A549 (cell line): ENCODE data around the gene TMEM132D. TPM values are rescaled to one million over a fixed set of nuclear protein-coding genes. Genes with fewer than 3 reads are reported as not detected.

ENCODE experiments used
- ATAC-seq, 2 experiments: fragments of 200-7000 bp in 1 of 2; fragments of >200 bp in 1 of 2; cut with Nextera tagmentation in 1 of 2; cut with Tn5 transposase in 1 of 2; 3 replicates each; pipeline versions ENCODE4 v1.8.0 to v1.9.1; 2018 to 2020; ENCODE audit warnings: mild to moderate bottlenecking in 1 of 2, moderate library complexity in 1 of 2
- CTCF ChIA-PET: fragments of 300-600 bp; sonication (Branson Sonifier 250); formaldehyde crosslinking; extraction: SDS; loops from one replicate; lab custom pipeline; 2021; ENCODE audit warnings: antibody characterized with exemption, inconsistent platforms; lab: Yijun Ruan, JAX
- POLR2A ChIA-PET: fragments of 350-600 bp; formaldehyde crosslinking; extraction: SDS; loops from one replicate; lab custom pipeline; 2021; ENCODE audit warnings: antibody characterized with exemption, inconsistent platforms; lab: Yijun Ruan, JAX
- DNase-seq, 2 experiments: peaks; one replicate each; pipeline versions ENCODE4 v3.0.0 to v3.0.0-alpha.2; 2011 to 2016; ENCODE audit warnings: low read depth in 1 of 2, low spot score in 1 of 2
- FAIRE-seq: peaks from 2 replicates; lab custom pipeline; 2011; peaks lifted over from hg19 to GRCh38; lab: Jason Lieb, UNC
- H3K27ac ChIP-seq, 2 experiments: fragments of >200 bp; sonication (Bioruptor Twin); formaldehyde crosslinking; 3 replicates each; pipeline ENCODE4 v1.5.1; 2016 to 2017
- H3K4me1 ChIP-seq: fragments of >200 bp; sonication (Bioruptor Twin); formaldehyde crosslinking; 3 replicates; pipeline ENCODE4 v1.6.1; 2016
- H3K4me2 ChIP-seq: fragments of >200 bp; sonication (Bioruptor Twin); formaldehyde crosslinking; 3 replicates; pipeline ENCODE4 v1.6.1; 2016
- H3K4me3 ChIP-seq: fragments of >200 bp; sonication (Bioruptor Twin); formaldehyde crosslinking; 3 replicates; pipeline ENCODE4 v1.5.1; 2016
- H3K9me3 ChIP-seq: fragments of >200 bp; sonication (Bioruptor Twin); formaldehyde crosslinking; 3 replicates; pipeline ENCODE4 v1.6.1; 2016
- CBX2 ChIP-seq: fragments of 200-600 bp; sonication (generic); IDR thresholded peaks from 2 replicates; pipeline ENCODE4 v1.6.1; 2016; ENCODE audit warnings: low read depth, mild to moderate bottlenecking, borderline replicate concordance
- EHMT2 ChIP-seq: fragments of 200-600 bp; sonication (generic); IDR thresholded peaks from 2 replicates; pipeline ENCODE4 v1.6.1; 2016; ENCODE audit warnings: antibody characterized with exemption, low read depth, mild to moderate bottlenecking, moderate library complexity
- EP300 ChIP-seq, 2 experiments: fragments of >200 bp; sonication (Bioruptor Twin); formaldehyde crosslinking; IDR thresholded peaks; 2 replicates in 1 of 2; 3 replicates in 1 of 2; pipeline ENCODE4 v1.6.1; 2016 to 2017
- ESRRA ChIP-seq: fragments of 150-350 bp; IDR thresholded peaks from 2 replicates; pipeline ENCODE4 v1.6.1; 2014; ENCODE audit warnings: mild to moderate bottlenecking, low read length, borderline replicate concordance
- FOSL2 ChIP-seq, 2 experiments: fragments of 450-650 bp in 1 of 2; fragments of >200 bp in 1 of 2; sonication (Bioruptor Twin) in 1 of 2; formaldehyde crosslinking; IDR thresholded peaks; 2 replicates each; pipeline versions ENCODE4 v1.5.0 to v1.6.1; 2016 to 2020; ENCODE audit warnings: mild to moderate bottlenecking in 1 of 2, moderate library complexity in 1 of 2
- FOXS1 ChIP-seq: fragments of 250-450 bp; sonication (Bioruptor Pico); IDR thresholded peaks from 2 replicates; pipeline ENCODE4 v1.5.0; 2020; ENCODE audit warnings: mild to moderate bottlenecking, moderate library complexity
- GATA3 ChIP-seq: IDR thresholded peaks from 2 replicates; pipeline ENCODE4 v1.6.1; 2012; ENCODE audit warnings: borderline replicate concordance
- HOXA7 ChIP-seq: fragments of 250-450 bp; sonication (Bioruptor Pico); IDR thresholded peaks from 2 replicates; pipeline ENCODE4 v1.5.0; 2020; ENCODE audit warnings: mild to moderate bottlenecking, moderate library complexity
- HOXB5 ChIP-seq: fragments of 250-450 bp; sonication (Bioruptor Pico); IDR thresholded peaks from 2 replicates; pipeline ENCODE4 v1.5.0; 2020; ENCODE audit warnings: mild to moderate bottlenecking, moderate library complexity
- MYC ChIP-seq: IDR thresholded peaks from 2 replicates; pipeline ENCODE4 v1.6.1; 2012; ENCODE audit warnings: mild to moderate bottlenecking, inconsistent platforms, low read length, improper control_type of control experiment, borderline replicate concordance
- RAD21 ChIP-seq, 2 experiments: fragments of >200 bp in 1 of 2; sonication (Bioruptor Twin) in 1 of 2; formaldehyde crosslinking in 1 of 2; IDR thresholded peaks in 1 of 2; conservative IDR thresholded peaks in 1 of 2; 2 replicates in 1 of 2; 3 replicates in 1 of 2; pipeline ENCODE4 v1.6.1; 2012 to 2018; ENCODE audit warnings: inconsistent platforms in 1 of 2
- TP53 ChIP-seq: fragments of 250-450 bp; sonication (Bioruptor Pico); IDR thresholded peaks from 2 replicates; pipeline ENCODE4 v1.5.0; 2021; ENCODE audit warnings: mild to moderate bottlenecking, moderate library complexity
- ZNF302 ChIP-seq: fragments of 250-450 bp; sonication (Bioruptor Pico); IDR thresholded peaks from 2 replicates; pipeline ENCODE4 v1.9.0; 2021; ENCODE audit warnings: inconsistent platforms, mild to moderate bottlenecking, moderate library complexity
- ZSCAN20 ChIP-seq: fragments of 250-450 bp; sonication (Bioruptor Pico); IDR thresholded peaks from 2 replicates; pipeline ENCODE4 v1.8.0; 2022; ENCODE audit warnings: mild to moderate bottlenecking, moderate library complexity
- WGBS: methylation state at CpG from one replicate; pipeline ENCODE4 v1.1.6; 2017; ENCODE audit errors: missing lambda C conversion rate; 5-methylcytosine and 5-hydroxymethylcytosine counted together
- polyA plus RNA-seq, 4 experiments: library from polyadenylated mRNA; depleted of rRNA in 3 of 4; stranded (reverse); fragments of >200 nt; fragmentation: RNase III in 1 of 4; extraction: RNeasy Plus Mini Kit Qiagen cat#74134 plus additional on column Dnase treatment in 1 of 4; gene quantifications; 2 replicates in 3 of 4; 3 replicates in 1 of 4; pipeline ENCODE4 v1.2.3, GENCODE V29; 2011 to 2017
- TF ChIP-seq, protein P1 (sequence below): fragments of 200-600 bp; sonication (generic); IDR thresholded peaks from 2 replicates; pipeline ENCODE4 v1.6.1; 2016; ENCODE audit warnings: antibody characterized with exemption, mild to moderate bottlenecking, moderate library complexity
- TF ChIP-seq, protein P2 (sequence below): IDR thresholded peaks from 2 replicates; pipeline ENCODE4 v1.6.1; 2012; ENCODE audit warnings: low read depth, borderline replicate concordance
- TF ChIP-seq, protein P3 (sequence below): fragments of 250-450 bp; sonication (Bioruptor Pico); IDR thresholded peaks from 2 replicates; pipeline ENCODE4 v1.5.0; 2020; ENCODE audit warnings: low read depth, mild to moderate bottlenecking, moderate library complexity
- TF ChIP-seq, protein P4 (sequence below): fragments of >200 bp; sonication (Bioruptor Twin); formaldehyde crosslinking; IDR thresholded peaks from 2 replicates; pipeline ENCODE4 v1.6.1; 2016
- TF ChIP-seq, protein P5 (sequence below): IDR thresholded peaks from 2 replicates; pipeline ENCODE4 v1.6.1; 2012

Gene TMEM132D
- polyA plus RNA-seq, 2 of the 4 experiments (the other 2 are of a cell fraction), result not detected

DNA sequence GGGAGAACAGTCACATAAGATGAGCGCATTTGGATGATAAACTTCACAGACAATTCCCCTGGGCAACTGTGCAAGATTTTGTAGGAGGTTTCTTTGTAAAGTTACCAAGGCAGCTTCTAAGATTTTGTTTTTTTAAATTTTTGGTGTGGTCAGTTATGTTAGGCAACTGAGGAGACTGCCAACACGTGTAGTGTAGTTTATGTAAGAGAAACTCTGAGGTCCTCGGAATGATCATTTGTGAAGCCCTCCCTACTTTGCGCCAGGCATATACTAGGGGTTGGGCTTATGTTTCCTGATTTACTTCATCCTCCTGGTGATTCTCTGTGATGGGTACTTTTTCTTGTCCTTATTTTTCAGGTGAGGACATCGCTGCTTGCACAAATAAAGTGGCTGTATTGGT, 433.6 kb downstream of the TMEM132D start:
- no peak for DNase-seq
- no peaks in the 10 kb centered on the region for H3K4me1 ChIP-seq
- ATAC-seq, result no peak
- CTCF ChIA-PET, result no interaction called here
- H3K4me2 ChIP-seq, result no peak overlapping the region
- FAIRE-seq, result no peak
- 30% methylated on average over 5 of the region's 5 CpGs for WGBS
- peaks cover 3% of the 10 kb centered on the region; the same call in 1 of the 3 replicates for H3K9me3 ChIP-seq
- no peak overlapping the region for H3K27ac ChIP-seq
- TF ChIP-seq, protein P1, sequence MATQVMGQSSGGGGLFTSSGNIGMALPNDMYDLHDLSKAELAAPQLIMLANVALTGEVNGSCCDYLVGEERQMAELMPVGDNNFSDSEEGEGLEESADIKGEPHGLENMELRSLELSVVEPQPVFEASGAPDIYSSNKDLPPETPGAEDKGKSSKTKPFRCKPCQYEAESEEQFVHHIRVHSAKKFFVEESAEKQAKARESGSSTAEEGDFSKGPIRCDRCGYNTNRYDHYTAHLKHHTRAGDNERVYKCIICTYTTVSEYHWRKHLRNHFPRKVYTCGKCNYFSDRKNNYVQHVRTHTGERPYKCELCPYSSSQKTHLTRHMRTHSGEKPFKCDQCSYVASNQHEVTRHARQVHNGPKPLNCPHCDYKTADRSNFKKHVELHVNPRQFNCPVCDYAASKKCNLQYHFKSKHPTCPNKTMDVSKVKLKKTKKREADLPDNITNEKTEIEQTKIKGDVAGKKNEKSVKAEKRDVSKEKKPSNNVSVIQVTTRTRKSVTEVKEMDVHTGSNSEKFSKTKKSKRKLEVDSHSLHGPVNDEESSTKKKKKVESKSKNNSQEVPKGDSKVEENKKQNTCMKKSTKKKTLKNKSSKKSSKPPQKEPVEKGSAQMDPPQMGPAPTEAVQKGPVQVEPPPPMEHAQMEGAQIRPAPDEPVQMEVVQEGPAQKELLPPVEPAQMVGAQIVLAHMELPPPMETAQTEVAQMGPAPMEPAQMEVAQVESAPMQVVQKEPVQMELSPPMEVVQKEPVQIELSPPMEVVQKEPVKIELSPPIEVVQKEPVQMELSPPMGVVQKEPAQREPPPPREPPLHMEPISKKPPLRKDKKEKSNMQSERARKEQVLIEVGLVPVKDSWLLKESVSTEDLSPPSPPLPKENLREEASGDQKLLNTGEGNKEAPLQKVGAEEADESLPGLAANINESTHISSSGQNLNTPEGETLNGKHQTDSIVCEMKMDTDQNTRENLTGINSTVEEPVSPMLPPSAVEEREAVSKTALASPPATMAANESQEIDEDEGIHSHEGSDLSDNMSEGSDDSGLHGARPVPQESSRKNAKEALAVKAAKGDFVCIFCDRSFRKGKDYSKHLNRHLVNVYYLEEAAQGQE, result no peak
- TF ChIP-seq GATA3 (no peak), HOXB5 (no peak), CBX2 (no peak), ZSCAN20 (CRISPR knock-in tag) (no peak)
- TF ChIP-seq, protein P2, sequence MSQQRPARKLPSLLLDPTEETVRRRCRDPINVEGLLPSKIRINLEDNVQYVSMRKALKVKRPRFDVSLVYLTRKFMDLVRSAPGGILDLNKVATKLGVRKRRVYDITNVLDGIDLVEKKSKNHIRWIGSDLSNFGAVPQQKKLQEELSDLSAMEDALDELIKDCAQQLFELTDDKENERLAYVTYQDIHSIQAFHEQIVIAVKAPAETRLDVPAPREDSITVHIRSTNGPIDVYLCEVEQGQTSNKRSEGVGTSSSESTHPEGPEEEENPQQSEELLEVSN, result no peak
- H3K4me3 ChIP-seq, result no peak overlapping the region
- POLR2A ChIA-PET, result no interaction called here

DNA sequence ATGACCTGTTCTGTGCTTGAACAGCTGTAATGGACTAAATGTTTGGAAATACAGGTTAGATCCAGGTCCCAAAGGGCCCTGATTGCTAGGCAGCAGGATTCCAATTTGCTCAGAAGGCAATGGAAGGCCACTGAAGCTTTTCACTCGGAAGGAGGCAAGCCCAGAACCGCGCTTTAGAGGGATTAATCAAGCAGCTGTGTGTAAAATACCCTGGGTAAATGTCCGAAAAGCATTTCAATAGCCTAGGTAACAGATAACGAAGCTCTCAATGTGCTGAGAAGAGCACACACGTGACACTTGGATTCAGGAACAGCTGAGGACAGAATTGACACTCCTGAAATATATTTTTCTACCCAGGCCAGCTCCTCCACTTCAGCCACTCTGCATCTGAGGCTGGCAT, 436.1 kb downstream of the TMEM132D start:
- ATAC-seq, result no peak
- POLR2A ChIA-PET, result no interaction called here
- TF ChIP-seq GATA3, result no peak
- no peak for TF ChIP-seq ESRRA
- TF ChIP-seq CBX2, result no peak
- no peak for TF ChIP-seq HOXA7 (CRISPR knock-in tag)
- TF ChIP-seq, protein P3, sequence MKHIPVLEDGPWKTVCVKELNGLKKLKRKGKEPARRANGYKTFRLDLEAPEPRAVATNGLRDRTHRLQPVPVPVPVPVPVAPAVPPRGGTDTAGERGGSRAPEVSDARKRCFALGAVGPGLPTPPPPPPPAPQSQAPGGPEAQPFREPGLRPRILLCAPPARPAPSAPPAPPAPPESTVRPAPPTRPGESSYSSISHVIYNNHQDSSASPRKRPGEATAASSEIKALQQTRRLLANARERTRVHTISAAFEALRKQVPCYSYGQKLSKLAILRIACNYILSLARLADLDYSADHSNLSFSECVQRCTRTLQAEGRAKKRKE (CRISPR knock-in tag), result no peak
- TF ChIP-seq FOSL2 (IDR thresholded peaks at IDR 0.05), result no peak
- TF ChIP-seq FOSL2 (CRISPR knock-in tag; IDR thresholded peaks at IDR 0.05), result no peak
- TF ChIP-seq, protein P4, sequence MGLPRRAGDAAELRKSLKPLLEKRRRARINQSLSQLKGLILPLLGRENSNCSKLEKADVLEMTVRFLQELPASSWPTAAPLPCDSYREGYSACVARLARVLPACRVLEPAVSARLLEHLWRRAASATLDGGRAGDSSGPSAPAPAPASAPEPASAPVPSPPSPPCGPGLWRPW, result no peak
- TF ChIP-seq RAD21 (conservative IDR thresholded peaks at IDR 0.05 in 1 of 2, IDR thresholded peaks at IDR 0.05 in 1 of 2), result no peak
- TF ChIP-seq ZNF302 (CRISPR knock-in tag), result no peak
- no peak for TF ChIP-seq MYC
- TF ChIP-seq EP300 (IDR thresholded peaks at IDR 0.05), result no peak
- TF ChIP-seq EHMT2, result no peak
- TF ChIP-seq FOXS1 (CRISPR knock-in tag), result no peak
- TF ChIP-seq, protein P5, sequence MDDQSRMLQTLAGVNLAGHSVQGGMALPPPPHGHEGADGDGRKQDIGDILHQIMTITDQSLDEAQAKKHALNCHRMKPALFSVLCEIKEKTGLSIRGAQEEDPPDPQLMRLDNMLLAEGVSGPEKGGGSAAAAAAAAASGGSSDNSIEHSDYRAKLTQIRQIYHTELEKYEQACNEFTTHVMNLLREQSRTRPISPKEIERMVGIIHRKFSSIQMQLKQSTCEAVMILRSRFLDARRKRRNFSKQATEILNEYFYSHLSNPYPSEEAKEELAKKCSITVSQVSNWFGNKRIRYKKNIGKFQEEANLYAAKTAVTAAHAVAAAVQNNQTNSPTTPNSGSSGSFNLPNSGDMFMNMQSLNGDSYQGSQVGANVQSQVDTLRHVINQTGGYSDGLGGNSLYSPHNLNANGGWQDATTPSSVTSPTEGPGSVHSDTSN, result no peak
- no peak for TF ChIP-seq HOXB5
- no peak for TF ChIP-seq TP53 (CRISPR knock-in tag)
- TF ChIP-seq, all 56 proteins: peak for 0
- Histone ChIP-seq H3K9me3 (peaks cover 3% of the 10 kb centered on the region; the same call in 1 of the 3 replicates), H3K4me3 (no peak overlapping the region), H3K27ac (no peak overlapping the region), H3K4me2 (no peak overlapping the region), H3K4me1 (no peaks in the 10 kb centered on the region)
- WGBS, result 4% methylated on average over 6 of the region's 6 CpGs
- DNase-seq, result no peak
- CTCF ChIA-PET, result no interaction called here
- FAIRE-seq, result no peak
